ENCODE results near the gene BPGM.

BPGM gene

GRCh38 chr7:134720091-134720935 lies 73.7 kb downstream of the BPGM start:
- H3K4me1 ChIP-seq (ENCODE audit: control insufficient read depth, low read length): no peaks in the 10 kb centered on the region
- H3K27ac ChIP-seq (ENCODE audit: low read depth, low read length): no peak overlapping the region

GRCh38 chr7:134721171-134721570 lies 74.5 kb downstream of the BPGM start:
- H3K4me1 ChIP-seq (ENCODE audit: control insufficient read depth, low read length): no peaks in the 10 kb centered on the region
- H4K20me1 ChIP-seq (ENCODE audit: control insufficient read depth, insufficient read depth, low read depth, low read length): no peaks in the 10 kb centered on the region
- H3K9me2 ChIP-seq (replicated peaks; ENCODE audit: control insufficient read depth, low read length): no peaks in the 10 kb centered on the region
- no peaks in the 10 kb centered on the region for H3F3A ChIP-seq (ENCODE audit: control insufficient read depth, insufficient read depth)
- H3K9me3 ChIP-seq (ENCODE audit: control insufficient read depth, insufficient read depth, low read length): no peaks in the 10 kb centered on the region
- no peak overlapping the region for H3K4me2 ChIP-seq (ENCODE audit: low read length)
- no peaks in the 10 kb centered on the region for H3K79me2 ChIP-seq (ENCODE audit: control insufficient read depth, low read length)
- H3K27me3 ChIP-seq (ENCODE audit: control insufficient read depth, low read length): no peaks in the 10 kb centered on the region
- no peak overlapping the region for H3K4me3 ChIP-seq (ENCODE audit: low read length)
- no peak overlapping the region for H3K27ac ChIP-seq (ENCODE audit: low read depth, low read length)
- no peak for TF ChIP-seq CTCF (IDR thresholded peaks at IDR 0.05; ENCODE audit: low read depth, low read length, poor library complexity, severe bottlenecking)
- H3K36me3 ChIP-seq (ENCODE audit: control insufficient read depth, low read length): no peaks in the 10 kb centered on the region

More at GRCh38 chr7:134720091-134720935, 73.7 kb downstream of the BPGM start:
- no peaks in the 10 kb centered on the region for H3K36me3 ChIP-seq (ENCODE audit: control insufficient read depth, low read length)
- H3K79me2 ChIP-seq (ENCODE audit: control insufficient read depth, low read length): no peaks in the 10 kb centered on the region
- H3K27me3 ChIP-seq (ENCODE audit: control insufficient read depth, low read length): no peaks in the 10 kb centered on the region
- no peaks in the 10 kb centered on the region for H3K9me3 ChIP-seq (ENCODE audit: control insufficient read depth, insufficient read depth, low read length)
- TF ChIP-seq EZH2phosphoT487 (IDR thresholded peaks at IDR 0.05; ENCODE audit: borderline replicate concordance, low read length) (no peak), CTCF (IDR thresholded peaks at IDR 0.05; ENCODE audit: low read depth, low read length, poor library complexity, severe bottlenecking) (no peak)
- H4K20me1 ChIP-seq (ENCODE audit: control insufficient read depth, insufficient read depth, low read depth, low read length): no peaks in the 10 kb centered on the region
- no peak overlapping the region for H3K4me2 ChIP-seq (ENCODE audit: low read length)
- no peaks in the 10 kb centered on the region for H3F3A ChIP-seq (ENCODE audit: control insufficient read depth, insufficient read depth)
- no peak overlapping the region for H3K4me3 ChIP-seq (ENCODE audit: low read length)
- H3K9me2 ChIP-seq (replicated peaks; ENCODE audit: control insufficient read depth, low read length): no peaks in the 10 kb centered on the region

- Histone ChIP-seq H4K20me1 (ENCODE audit: control insufficient read depth, insufficient read depth, low read depth, low read length) (no peaks in the 10 kb centered on the region), H3K36me3 (ENCODE audit: control insufficient read depth, low read length) (no peaks in the 10 kb centered on the region), H3K4me3 (ENCODE audit: low read length) (no peak overlapping the region), H3K4me2 (ENCODE audit: low read length) (no peak overlapping the region), H3K9me3 (ENCODE audit: control insufficient read depth, insufficient read depth, low read length) (no peaks in the 10 kb centered on the region), H3K27ac (ENCODE audit: low read depth, low read length) (no peak overlapping the region), H3K9me2 (replicated peaks; ENCODE audit: control insufficient read depth, low read length) (no peaks in the 10 kb centered on the region), H3K4me1 (ENCODE audit: control insufficient read depth, low read length) (no peaks in the 10 kb centered on the region), H3K27me3 (ENCODE audit: control insufficient read depth, low read length) (no peaks in the 10 kb centered on the region), H3F3A (ENCODE audit: control insufficient read depth, insufficient read depth) (no peaks in the 10 kb centered on the region), H3K79me2 (ENCODE audit: control insufficient read depth, low read length) (no peaks in the 10 kb centered on the region)
- TF ChIP-seq CTCF (IDR thresholded peaks at IDR 0.05; ENCODE audit: low read depth, low read length, poor library complexity, severe bottlenecking) (no peak), EZH2phosphoT487 (IDR thresholded peaks at IDR 0.05; ENCODE audit: borderline replicate concordance, low read length) (no peak)
Observed at GRCh38 chr7:134722786-134723322, 76.2 kb downstream of the BPGM start.
